ENCODE measurements around the gene OR2T1.
"Not testable (repeated sequence)": the region's sequence is repeated elsewhere in the genome, so short reads cannot be mapped to it uniquely, and the experiment has no call there.

Gene OR2T1

DNA sequence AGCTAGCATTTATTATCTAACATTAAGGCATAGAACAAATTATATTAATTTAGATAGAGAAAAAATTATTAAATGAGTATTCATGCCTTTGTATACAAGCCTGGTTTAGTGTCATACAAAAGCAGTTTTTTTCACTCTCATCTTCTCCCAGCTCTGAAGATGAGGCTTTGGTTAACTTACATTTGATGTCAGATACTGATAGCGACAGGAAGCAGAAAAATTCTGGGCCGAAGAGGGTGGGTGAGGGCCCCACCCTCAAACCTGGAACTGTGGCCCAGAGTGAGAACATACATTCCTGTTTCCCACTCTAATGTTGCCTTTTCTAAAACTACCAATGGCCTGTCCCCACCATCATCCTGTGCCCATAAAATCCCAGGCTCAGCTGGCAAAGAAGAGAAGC, 15.0 kb downstream of the OR2T1 start:
- TF ChIP-seq, protein P1, sequence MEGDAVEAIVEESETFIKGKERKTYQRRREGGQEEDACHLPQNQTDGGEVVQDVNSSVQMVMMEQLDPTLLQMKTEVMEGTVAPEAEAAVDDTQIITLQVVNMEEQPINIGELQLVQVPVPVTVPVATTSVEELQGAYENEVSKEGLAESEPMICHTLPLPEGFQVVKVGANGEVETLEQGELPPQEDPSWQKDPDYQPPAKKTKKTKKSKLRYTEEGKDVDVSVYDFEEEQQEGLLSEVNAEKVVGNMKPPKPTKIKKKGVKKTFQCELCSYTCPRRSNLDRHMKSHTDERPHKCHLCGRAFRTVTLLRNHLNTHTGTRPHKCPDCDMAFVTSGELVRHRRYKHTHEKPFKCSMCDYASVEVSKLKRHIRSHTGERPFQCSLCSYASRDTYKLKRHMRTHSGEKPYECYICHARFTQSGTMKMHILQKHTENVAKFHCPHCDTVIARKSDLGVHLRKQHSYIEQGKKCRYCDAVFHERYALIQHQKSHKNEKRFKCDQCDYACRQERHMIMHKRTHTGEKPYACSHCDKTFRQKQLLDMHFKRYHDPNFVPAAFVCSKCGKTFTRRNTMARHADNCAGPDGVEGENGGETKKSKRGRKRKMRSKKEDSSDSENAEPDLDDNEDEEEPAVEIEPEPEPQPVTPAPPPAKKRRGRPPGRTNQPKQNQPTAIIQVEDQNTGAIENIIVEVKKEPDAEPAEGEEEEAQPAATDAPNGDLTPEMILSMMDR (conservative IDR thresholded peaks at IDR 0.05; ENCODE audit: low read depth, low read length) = no peak
- DNase-seq (ENCODE audit: low read depth) = no peak
- no peak overlapping the region for H3K4me3 ChIP-seq (ENCODE audit: low read length)

DNA sequence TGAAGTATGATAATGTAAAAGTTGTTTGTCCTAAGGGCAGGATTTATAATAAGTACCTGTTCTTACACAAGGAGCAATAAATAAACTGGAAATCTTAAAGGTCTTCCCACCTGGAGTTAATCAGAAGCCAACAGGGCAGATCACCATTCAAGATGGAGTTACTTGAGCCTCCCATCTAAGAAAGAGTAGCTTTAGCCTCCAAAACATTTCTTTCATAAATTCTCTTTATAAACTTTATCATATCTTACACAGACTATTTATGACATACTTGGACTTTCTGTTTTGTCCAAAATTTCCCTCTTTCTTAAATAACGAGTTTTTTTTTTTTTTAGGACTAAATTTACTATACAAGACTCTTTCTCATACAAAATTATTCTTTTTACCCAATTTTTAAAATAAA, 18.5 kb downstream of the OR2T1 start:
- no peak overlapping the region for H3K4me3 ChIP-seq (ENCODE audit: low read length)
- DNase-seq (ENCODE audit: low read depth) = no peak
- TF ChIP-seq, protein P1 (conservative IDR thresholded peaks at IDR 0.05; ENCODE audit: low read depth, low read length) = no peak

DNA sequence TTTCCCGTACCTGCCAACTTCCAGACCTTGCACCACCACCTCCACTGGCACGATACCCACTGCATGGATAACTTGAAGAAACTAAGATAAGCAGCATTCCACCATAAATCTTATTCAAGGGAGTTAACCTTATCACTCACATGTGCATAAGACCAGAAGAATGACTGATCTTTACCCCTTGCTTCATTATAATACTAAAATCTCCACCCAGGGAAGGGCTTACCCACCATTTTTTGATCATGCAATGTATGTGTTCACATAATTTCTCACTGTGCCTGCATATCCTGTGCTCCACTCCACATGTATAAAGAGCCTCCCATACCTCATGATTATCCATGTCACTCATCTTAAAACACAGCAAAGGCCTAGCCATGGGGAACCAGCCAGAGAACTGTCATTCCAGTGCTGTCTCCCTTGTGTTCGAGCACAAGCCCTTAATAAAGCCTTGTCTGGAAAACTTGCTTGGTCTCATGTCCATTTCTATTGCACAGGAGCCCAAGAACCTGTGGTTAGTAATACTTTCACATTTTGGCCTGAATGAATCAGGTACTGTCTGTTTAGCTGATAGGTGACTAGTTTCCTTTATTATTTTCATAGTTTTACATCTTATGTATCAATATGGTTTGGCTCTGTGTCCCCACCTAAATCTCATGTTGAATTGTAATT, 24.8 kb downstream of the OR2T1 start:
- DNase-seq (ENCODE audit: low read depth); H3K4me3 ChIP-seq (ENCODE audit: low read length): not testable (repeated sequence)

DNA sequence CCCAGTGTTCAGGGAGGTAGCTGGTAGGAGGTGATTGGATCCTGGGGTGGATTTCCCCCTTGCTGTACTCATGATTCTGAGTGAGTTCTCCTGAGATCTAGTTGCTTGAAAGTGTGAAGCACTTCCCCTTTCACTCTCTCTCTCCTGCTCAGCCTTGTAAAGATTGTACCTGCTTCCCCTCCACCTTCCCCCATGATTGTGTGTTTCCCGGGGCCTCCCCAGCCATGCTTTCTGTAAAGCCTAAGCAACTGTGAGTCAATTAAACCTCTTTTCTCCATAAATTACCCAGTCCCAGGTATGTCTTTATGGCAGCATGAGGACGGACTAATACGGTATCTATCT, 25.3 kb downstream of the OR2T1 start:
- DNase-seq (ENCODE audit: low read depth); H3K4me3 ChIP-seq (ENCODE audit: low read length): not testable (repeated sequence)

DNA sequence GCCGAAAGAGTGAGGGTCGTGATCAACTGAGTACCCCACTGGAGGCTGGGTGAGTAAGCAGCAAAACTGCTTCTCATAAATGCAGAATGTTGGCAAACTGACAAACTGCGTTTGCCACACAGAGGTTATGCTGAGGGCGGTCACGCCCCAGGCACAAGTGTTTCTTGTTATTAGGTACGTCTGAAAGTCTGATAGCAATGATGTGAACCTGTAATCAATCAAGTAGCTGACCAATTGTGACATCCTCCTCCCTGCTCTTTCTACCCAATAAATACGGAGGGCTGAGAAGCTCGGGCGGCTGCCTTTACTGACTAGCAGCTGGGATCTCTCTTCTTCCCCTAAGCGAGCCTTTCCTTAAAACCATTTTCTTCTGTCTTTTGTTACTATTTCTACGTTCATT, 28.8 kb downstream of the OR2T1 start:
- not testable (repeated sequence) for H3K4me3 ChIP-seq (ENCODE audit: low read length); DNase-seq (ENCODE audit: low read depth)

DNA sequence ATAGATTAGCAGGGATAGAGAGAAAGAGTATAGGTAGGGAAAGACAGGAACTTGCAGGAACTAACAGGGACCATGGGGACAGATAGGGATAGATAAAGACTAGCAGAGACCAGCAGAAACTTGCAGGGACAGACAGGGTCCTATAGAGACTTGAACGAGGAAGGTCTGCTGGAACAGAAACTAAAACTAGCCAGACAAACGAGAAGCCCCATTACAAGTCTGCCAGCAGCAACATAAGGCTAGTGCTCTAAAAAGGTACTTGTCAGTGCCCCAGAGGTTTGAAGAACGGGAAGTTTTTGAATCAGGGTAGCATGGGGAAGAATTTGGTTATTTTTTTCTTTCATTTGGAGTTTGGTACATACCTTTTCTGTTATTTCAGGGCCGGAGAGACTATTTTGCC, 29.4 kb downstream of the OR2T1 start:
- DNase-seq (ENCODE audit: low read depth) = not testable (repeated sequence)

DNA sequence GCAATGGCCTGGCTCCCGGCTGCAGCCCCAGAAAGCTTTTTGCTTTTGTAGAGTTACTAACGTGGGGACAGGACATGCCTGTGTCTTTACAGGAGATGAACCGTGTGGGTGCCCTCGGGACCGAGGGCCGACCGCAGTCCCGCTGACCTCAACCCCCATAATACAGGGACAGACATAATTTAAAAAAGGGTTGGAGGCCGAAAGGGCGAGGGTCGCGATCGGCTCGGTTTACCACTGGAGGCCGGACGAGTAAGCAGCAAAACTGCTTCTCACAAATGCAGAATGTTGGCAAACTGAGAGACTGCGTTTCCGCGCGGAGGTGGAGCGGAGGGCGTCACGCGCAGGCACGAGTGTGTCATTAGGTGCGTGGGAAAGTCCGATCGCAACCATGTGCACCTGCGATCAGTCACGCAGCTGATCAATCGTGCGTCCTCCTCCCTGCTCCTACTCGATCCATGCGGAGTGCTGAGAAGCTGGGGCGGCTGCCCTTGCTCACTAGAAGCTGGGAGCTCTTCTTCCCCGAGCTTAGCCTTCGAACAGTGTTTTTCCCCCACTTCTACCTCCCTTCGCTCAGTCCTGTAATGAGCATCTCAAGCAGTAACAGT, 31.1 kb downstream of the OR2T1 start:
- not testable (repeated sequence) for H3K4me3 ChIP-seq (ENCODE audit: low read length); DNase-seq (ENCODE audit: low read depth)

More for the DNA sequence above, 29.4 kb downstream of the OR2T1 start:
- not testable (repeated sequence) for H3K4me3 ChIP-seq (ENCODE audit: low read length)

DNA sequence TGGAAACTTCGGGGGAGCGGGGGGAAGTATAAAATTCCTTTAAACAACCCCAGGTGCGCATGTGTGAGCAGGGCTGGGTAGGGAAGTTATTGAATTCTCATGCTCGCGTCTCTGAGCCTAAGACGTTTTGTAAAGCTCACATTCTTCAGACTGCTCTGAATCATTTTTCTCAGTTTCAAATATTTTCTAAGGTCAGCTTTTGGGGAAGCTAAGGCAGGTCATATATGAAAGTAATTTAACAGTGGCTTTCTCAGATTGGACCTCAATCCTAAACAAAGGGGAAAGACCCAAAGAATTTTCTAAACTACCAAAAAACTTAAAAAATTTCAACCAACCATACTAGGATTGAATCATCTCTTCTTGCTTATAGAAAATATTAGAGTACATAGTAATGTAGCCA, 32.1 kb downstream of the OR2T1 start:
- H3K4me3 ChIP-seq (ENCODE audit: low read length); DNase-seq (ENCODE audit: low read depth): not testable (repeated sequence)

DNA sequence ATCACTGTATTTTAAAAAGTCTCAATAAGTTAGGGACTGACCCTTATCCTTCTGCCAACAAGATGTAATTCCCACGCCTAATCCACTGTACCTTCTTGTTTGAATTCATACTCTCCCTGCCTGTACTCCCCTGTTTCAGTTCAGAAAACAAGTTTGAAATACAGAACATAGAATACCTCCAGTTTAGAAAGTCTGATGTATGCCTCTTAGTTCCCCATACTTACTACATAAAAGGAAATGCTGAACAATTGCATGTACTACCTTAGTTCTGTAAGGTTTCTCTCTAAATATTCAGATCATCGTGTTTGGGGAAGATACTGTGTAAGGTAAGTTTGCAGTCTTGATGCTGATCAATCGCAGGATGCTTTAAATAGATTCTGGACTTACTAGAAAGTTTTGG, 33.5 kb downstream of the OR2T1 start:
- DNase-seq (ENCODE audit: low read depth); H3K4me3 ChIP-seq (ENCODE audit: low read length): not testable (repeated sequence)

DNA sequence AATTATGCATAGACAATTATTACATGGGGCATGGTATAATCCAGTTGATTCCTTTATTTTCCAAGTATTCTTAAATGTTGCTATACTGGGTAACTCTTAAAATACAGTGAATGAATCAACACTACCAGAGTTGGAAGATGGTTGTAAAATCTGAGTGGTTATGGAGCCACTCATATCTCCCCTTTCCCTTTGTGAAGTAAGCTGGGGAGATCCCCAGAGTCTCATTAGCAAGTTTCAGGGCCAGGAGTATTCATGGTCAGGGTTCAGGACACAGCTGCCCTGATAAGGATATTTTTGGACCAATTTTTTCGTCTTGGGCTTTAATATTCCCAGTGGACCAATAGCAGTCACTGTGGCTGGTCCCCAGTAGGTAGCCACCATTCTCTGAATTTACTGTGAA, 35.8 kb downstream of the OR2T1 start:
- DNase-seq (ENCODE audit: low read depth); H3K4me3 ChIP-seq (ENCODE audit: low read length): not testable (repeated sequence)

DNA sequence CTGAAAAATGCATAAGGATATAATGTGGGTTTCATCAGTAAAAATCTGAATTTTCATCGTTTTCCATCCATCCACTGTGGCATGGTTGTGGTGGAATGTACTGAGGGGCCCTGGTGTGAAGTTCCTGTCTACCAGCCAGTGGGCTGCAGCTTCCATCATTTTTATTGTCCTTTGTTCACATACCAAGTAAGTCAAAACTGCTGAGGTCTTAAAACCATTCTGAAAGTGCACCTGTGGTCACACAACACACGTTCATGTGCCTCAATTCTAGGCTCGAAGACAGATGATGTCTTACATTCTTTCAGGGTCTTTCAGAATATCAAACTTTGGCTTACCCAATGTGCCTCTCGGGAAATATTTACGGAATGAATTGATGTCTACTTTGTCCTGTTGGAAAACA, 36.4 kb downstream of the OR2T1 start:
- not testable (repeated sequence) for DNase-seq (ENCODE audit: low read depth); H3K4me3 ChIP-seq (ENCODE audit: low read length)

DNA sequence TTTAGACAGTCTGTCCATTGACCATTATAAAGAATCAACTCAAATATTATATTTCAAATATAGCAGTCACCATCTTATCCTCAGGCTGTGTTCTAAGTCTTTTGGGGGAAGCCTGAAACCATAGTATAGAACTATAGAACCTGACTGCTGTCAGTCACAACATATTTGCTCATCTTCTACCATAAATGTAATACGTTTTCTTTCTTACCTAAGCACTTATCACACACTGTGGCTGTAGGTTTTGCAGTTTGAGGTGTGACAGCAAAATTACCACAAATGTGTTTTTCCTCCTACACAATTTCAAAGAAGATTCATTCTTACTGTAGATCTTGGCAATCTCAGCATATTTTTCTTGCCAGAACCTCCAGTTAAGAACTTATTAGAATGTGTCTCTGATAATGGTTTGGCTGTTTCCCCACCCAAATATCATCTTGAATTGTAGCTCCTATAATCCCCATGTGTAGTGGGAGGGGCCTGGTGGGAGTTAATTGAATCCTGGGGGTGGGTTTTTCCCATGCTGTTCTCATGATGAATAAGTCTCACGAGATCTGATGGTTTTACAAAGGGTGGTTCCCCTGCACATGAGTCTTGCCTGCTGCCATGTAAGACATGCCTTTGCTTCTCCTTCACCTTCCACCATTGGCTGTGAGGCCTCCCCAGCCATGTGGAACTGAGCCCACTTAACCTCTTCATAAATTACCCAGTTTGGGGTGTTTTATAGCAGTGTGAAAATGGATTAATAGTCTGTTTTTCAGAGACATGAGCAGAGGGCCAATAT, 39.8 kb downstream of the OR2T1 start:
- not testable (repeated sequence) for DNase-seq (ENCODE audit: low read depth); H3K4me3 ChIP-seq (ENCODE audit: low read length)

DNA sequence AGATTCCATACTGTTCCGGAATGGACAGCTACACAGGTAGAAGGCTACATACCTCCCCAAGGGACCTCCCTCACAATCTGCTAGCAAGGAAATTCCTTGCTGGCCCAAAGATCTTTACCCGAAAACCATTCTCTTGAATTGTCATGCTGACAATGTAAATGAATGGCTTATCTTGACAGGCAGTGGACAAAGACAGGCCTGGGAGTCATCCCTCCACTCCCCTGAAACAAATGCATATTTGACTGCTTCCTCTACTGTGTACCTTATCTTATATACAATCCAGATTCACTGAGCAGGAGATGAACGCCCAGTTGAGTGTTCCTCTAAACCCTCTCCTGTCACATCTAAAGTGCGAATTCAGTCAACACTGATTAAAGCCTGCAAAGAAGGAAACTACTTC, 41.8 kb downstream of the OR2T1 start:
- DNase-seq (ENCODE audit: low read depth); H3K4me3 ChIP-seq (ENCODE audit: low read length): not testable (repeated sequence)

DNA sequence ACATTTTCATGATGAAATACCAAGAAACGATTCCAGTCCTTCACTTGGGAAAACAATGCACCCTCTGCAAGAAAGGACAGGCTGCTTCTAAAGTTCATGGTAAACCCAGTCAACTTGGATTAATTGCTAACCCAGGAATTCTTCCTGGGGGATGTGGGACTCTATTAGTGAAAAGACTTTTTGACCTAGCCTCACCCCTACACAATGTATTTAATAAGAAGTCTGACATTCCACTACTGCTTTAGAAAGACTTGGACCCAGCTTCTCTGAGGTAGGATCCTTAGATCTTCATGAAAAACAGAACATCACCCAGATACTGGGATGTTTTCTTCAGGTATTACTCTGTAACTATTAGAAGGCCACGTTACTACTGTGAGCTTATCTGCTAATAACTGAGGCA, 42.6 kb downstream of the OR2T1 start, which contains the start of gene OR2T2:
OR2T2 (plus strand) TSS at position 239 of the 400 bp plus-strand sequence. CDS start 7,161 bp downstream, outside the sequence.
- not testable (repeated sequence) for DNase-seq (ENCODE audit: low read depth); H3K4me3 ChIP-seq (ENCODE audit: low read length)

DNA sequence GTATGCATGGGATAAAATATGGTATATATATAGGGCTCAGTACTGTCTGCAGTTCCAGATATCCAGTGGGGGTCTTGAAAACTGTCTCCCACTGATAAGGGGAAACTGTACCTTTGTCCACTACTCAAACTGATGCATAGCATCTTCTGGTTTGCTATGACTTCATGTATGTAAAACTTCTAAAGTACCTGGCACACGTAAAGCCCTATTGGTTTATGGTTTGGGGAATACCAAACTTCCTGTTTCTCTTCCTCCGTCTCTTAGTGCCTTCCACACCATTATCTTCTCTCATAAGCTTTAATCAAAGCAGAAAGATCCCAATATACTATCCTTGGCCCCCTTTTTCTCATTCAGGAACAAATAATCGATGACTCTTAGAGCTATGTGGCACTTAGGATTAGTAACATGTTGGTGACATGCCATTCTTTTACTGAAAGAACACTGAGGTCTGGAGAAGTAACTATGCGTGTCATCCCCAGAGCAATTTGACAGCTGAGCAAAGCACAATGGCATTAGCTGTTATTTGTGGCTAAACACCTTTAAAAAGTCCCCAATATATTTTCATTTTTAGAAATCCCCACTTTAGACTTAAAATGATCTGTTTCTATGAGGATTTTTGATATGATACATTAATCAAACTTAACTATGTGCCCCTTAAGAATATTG, 45.7 kb downstream of the OR2T1 start:
- H3K4me3 ChIP-seq (ENCODE audit: low read length); DNase-seq (ENCODE audit: low read depth): not testable (repeated sequence)

DNA sequence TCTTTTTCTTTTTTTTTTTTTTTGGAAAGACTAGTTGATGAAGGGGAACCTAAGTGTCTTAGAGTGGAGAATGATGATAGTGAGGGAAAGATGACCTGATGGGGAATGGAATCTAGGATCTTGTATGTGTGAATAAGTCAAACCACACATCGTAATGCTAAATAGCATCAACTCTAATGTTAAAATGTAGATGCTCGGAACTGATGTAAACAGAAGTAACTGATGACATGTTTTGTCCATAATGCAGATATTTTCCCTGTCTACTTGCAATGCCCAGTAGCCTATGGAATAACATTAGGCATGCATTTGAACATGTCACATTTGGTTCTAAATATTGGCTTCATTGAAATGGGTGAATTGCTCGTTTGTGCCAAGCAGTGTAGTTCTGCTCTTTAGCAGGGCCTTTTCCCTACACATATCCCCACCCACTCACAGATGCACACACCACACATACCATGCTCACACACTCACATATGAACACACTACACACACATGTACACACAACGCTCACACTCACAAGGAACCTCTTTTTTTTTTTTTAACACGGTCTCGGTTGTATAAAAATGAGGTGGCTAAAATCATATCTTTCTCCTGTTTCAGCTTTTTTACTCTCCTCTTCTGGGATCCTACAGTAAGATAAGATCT, 47.1 kb downstream of the OR2T1 start:
- H3K4me3 ChIP-seq (ENCODE audit: low read length); DNase-seq (ENCODE audit: low read depth): not testable (repeated sequence)
